HEK293 (cell line): ENCODE data around the gene OXNAD1.

ENCODE experiments used
- CTCF ChIA-PET: fragments of 350-600 bp; formaldehyde crosslinking; extraction: SDS; loops from one replicate; lab custom pipeline; 2021; ENCODE audit warnings: antibody characterized with exemption; lab: Yijun Ruan, JAX
- POLR2A ChIA-PET: fragments of 300-600 bp; formaldehyde crosslinking; extraction: SDS; loops from one replicate; lab custom pipeline; 2020; ENCODE audit warnings: antibody characterized with exemption, inconsistent platforms; lab: Yijun Ruan, JAX
- H3K27ac ChIP-seq: fragments of 200-500 bp; sonication (Bioruptor generic); 2 replicates; pipeline ENCODE4 v1.5.1; 2014; ENCODE audit warnings: low read depth, low read length, control low read depth, inconsistent platforms; ENCODE audit errors: extremely low read depth
- H3K36me3 ChIP-seq, 2 experiments: fragments of 200-500 bp in 1 of 2; sonication (Bioruptor generic) in 1 of 2; 1 replicate in 1 of 2; 2 replicates in 1 of 2; pipeline ENCODE4 v1.5.1; 2014 to 2017; ENCODE audit warnings: inconsistent platforms in 2 of 2, low read length in 2 of 2; ENCODE audit not compliant: control insufficient read depth in 2 of 2, insufficient read depth in 1 of 2
- H3K4me1 ChIP-seq: fragments of 200-500 bp; sonication (Bioruptor generic); 2 replicates; pipeline ENCODE4 v1.5.1; 2014; ENCODE audit warnings: mild to moderate bottlenecking, low read length, inconsistent platforms; ENCODE audit not compliant: control insufficient read depth, insufficient read depth
- H3K4me3 ChIP-seq: 2 replicates; pipeline ENCODE4 v1.5.1; 2011; ENCODE audit warnings: low read depth, mild to moderate bottlenecking, control low read depth, low read length, moderate library complexity
- H3K9me3 ChIP-seq: fragments of 200-500 bp; sonication (Bioruptor generic); 2 replicates; pipeline ENCODE4 v1.5.1; 2014; ENCODE audit warnings: low read depth, low read length, inconsistent platforms; ENCODE audit not compliant: control insufficient read depth, insufficient read depth
- HIC1 ChIP-seq: fragments of 450-650 bp; formaldehyde crosslinking; IDR thresholded peaks from 2 replicates; pipeline ENCODE4 v1.5.1; 2016; ENCODE audit warnings: missing biosample characterization, missing genetic modification characterization
- HOXC10 ChIP-seq: sonication (generic); formaldehyde crosslinking; IDR thresholded peaks from 2 replicates; pipeline ENCODE4 v1.8.1; 2023; ENCODE audit warnings: mild to moderate bottlenecking, missing genetic modification reagents
- KLF1 ChIP-seq: fragments of 450-650 bp; formaldehyde crosslinking; IDR thresholded peaks from 2 replicates; pipeline ENCODE4 v1.5.1; 2016; ENCODE audit warnings: missing biosample characterization, missing genetic modification characterization
- KLF9 ChIP-seq: fragments of 450-650 bp; formaldehyde crosslinking; IDR thresholded peaks from 2 replicates; pipeline ENCODE4 v1.5.1; 2016; ENCODE audit warnings: missing biosample characterization, missing genetic modification characterization, low read depth
- MEIS1 ChIP-seq: sonication (generic); formaldehyde crosslinking; IDR thresholded peaks from 2 replicates; pipeline ENCODE4 v1.8.1; 2022; ENCODE audit warnings: missing genetic modification reagents, mild to moderate bottlenecking, borderline replicate concordance
- OVOL3 ChIP-seq: fragments of 450-650 bp; formaldehyde crosslinking; IDR thresholded peaks from 2 replicates; pipeline ENCODE4 v1.5.1; 2016; ENCODE audit warnings: missing biosample characterization, missing genetic modification characterization
- TRIM28 ChIP-seq: IDR thresholded peaks from 2 replicates; pipeline ENCODE4 v1.6.1; 2011; ENCODE audit warnings: low read length, control low read depth, borderline replicate concordance
- YY1 ChIP-seq: fragments of 450-650 bp; formaldehyde crosslinking; IDR thresholded peaks from 2 replicates; pipeline ENCODE4 v1.5.1; 2018; ENCODE audit warnings: missing biosample characterization, missing genetic modification characterization
- ZBTB6 ChIP-seq: fragments of 450-650 bp; formaldehyde crosslinking; IDR thresholded peaks from 2 replicates; pipeline ENCODE4 v1.5.1; 2017; ENCODE audit warnings: missing biosample characterization, missing genetic modification characterization
- ZNF248 ChIP-seq: fragments of 450-650 bp; formaldehyde crosslinking; IDR thresholded peaks from 2 replicates; pipeline ENCODE4 v1.5.1; 2017; ENCODE audit warnings: missing biosample characterization, missing genetic modification characterization
- ZNF416 ChIP-seq: fragments of 450-650 bp; formaldehyde crosslinking; IDR thresholded peaks from 2 replicates; pipeline ENCODE4 v1.5.1; 2016; ENCODE audit warnings: missing biosample characterization, missing genetic modification characterization
- ZNF585B ChIP-seq: fragments of 450-650 bp; formaldehyde crosslinking; IDR thresholded peaks from 2 replicates; pipeline ENCODE4 v1.5.1; 2016; ENCODE audit warnings: missing biosample characterization, missing genetic modification characterization
- ZSCAN5A ChIP-seq: fragments of 450-650 bp; formaldehyde crosslinking; IDR thresholded peaks from 2 replicates; pipeline ENCODE4 v1.5.1; 2016; ENCODE audit warnings: missing biosample characterization, missing genetic modification characterization
- TF ChIP-seq, protein P1 (sequence below): fragments of 450-650 bp; formaldehyde crosslinking; IDR thresholded peaks from 2 replicates; pipeline ENCODE4 v1.5.1; 2016; ENCODE audit warnings: missing biosample characterization, missing genetic modification characterization

Gene OXNAD1

GRCh38 chr3:16297997-16298885, 33.2 kb downstream of the OXNAD1 start (continued):
- no peak for TF ChIP-seq ZNF585B
- no peak for TF ChIP-seq OVOL3 (tag by site-specific recombination)
- TF ChIP-seq, protein P1, sequence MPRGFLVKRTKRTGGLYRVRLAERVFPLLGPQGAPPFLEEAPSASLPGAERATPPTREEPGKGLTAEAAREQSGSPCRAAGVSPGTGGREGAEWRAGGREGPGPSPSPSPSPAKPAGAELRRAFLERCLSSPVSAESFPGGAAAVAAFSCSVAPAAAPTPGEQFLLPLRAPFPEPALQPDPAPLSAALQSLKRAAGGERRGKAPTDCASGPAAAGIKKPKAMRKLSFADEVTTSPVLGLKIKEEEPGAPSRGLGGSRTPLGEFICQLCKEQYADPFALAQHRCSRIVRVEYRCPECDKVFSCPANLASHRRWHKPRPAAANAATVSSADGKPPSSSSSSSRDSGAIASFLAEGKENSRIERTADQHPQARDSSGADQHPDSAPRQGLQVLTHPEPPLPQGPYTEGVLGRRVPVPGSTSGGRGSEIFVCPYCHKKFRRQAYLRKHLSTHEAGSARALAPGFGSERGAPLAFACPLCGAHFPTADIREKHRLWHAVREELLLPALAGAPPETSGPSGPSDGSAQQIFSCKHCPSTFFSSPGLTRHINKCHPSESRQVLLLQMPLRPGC (tag by site-specific recombination) = no peak
- no peak for TF ChIP-seq ZNF248 (tag by site-specific recombination)
- no peak for TF ChIP-seq KLF1 (tag by site-specific recombination)

DNA sequence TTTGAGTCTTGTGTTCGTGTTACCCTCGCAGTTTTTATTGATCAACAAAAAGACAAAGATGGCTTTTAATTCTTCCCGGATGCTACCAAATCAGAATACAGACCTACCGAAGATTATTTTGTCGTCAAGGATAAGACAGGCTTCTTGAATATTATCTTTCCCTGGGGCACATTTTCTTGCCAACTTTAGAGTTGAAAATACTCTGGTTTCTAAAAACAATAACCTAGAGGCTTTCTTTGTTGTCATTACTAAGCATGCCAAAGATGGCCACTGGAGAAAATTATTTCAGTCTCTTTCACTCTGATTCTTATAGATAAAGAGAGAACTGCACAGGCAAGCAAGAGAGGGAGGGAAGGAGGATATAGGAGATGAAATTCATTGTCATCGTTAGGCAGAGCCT, 33.9 kb downstream of the OXNAD1 start:
- H3K4me3 ChIP-seq = no peak overlapping the region
- TF ChIP-seq TRIM28 = no peak
- no peak for TF ChIP-seq ZNF416 (tag by site-specific recombination)
- no peak for TF ChIP-seq HIC1
- TF ChIP-seq, all 188 proteins: peak for 0
- no peaks in the 10 kb centered on the region for H3K4me1 ChIP-seq
- POLR2A ChIA-PET = no interaction called here
- H3K9me3 ChIP-seq = no peaks in the 10 kb centered on the region
- CTCF ChIA-PET = interaction anchor here (1.1 kb wide), 1 partner anchor 153 kb away, joined by 3 read pairs; no protein-coding TSS in a partner anchor
- H3K27ac ChIP-seq = no peak overlapping the region
- H3K36me3 ChIP-seq = peaks cover 8 to 61% of the 10 kb centered on the region in 2 experiments

DNA sequence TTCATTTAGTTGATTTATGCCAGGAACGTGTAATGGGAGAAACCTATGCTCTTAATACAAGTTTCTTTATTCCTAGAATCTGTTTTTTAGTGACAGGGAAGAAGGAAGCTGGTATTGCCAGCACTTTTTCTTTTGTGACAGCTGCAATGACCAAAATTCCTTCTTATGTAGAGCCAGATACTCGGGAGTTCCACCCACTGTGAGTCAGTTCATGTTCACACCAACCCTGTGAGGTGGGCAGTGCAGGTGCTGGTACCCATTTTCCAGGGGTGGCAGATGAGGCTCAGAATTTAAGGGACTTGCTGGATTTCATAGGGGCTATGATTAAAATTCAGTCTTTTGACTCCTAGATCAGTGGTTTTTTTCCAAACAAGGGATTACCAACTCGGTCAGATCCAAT, 34.7 kb downstream of the OXNAD1 start:
- TF ChIP-seq KLF9 (tag by site-specific recombination) (no peak), HOXC10 (no peak), YY1 (tag by site-specific recombination) (no peak), ZBTB6 (no peak), ZSCAN5A (tag by site-specific recombination) (no peak), MEIS1 (CRISPR knock-in tag) (no peak)
- H3K9me3 ChIP-seq = no peaks in the 10 kb centered on the region
- no peaks in the 10 kb centered on the region for H3K4me1 ChIP-seq
- no peak overlapping the region for H3K4me3 ChIP-seq
- H3K27ac ChIP-seq = no peak overlapping the region
- peaks cover 8 to 68% of the 10 kb centered on the region in 2 experiments; a peak in 2 of 3 replicates for H3K36me3 ChIP-seq
- CTCF ChIA-PET = interaction anchor here (0.8 to 1.0 kb wide), 2 partner anchors 20 to 251 kb away, joined by 3 read pairs; no protein-coding TSS in a partner anchor
- POLR2A ChIA-PET = no interaction called here
